Adrenal gland (tissue), 5 donors: ENCODE data around the gene MAPT.
"Not testable (repeated sequence)": the region's sequence is repeated elsewhere in the genome, so short reads cannot be mapped to it uniquely, and the experiment has no call there.

ENCODE experiments used
- CTCF ChIP-seq, 6 experiments: fragments of 450-650 bp in 4 of 6; fragments of 200-600 bp in 2 of 6; sonication (generic) in 1 of 6; IDR thresholded peaks; 1 replicate in 5 of 6; 2 replicates in 1 of 6; pipeline versions ENCODE4 v1.5.1 to v1.8.0; 2016 to 2021; ENCODE audit warnings: antibody characterized with exemption in 6 of 6, mild to moderate bottlenecking in 2 of 6, moderate library complexity in 1 of 6
- POLR2A ChIP-seq, 2 donors: fragments of 450-650 bp; IDR thresholded peaks; one replicate each; pipeline ENCODE4 v1.6.1; 2017; ENCODE audit warnings: antibody characterized with exemption in 2 of 2, mild to moderate bottlenecking in 2 of 2, moderate library complexity in 1 of 2
- donor health status: DM: no; HTN: no; CAD: no.

- not testable (repeated sequence) for TF ChIP-seq CTCF, POLR2A (IDR thresholded peaks at IDR 0.05)
Observed at GRCh38 chr17:46006082-46006481, 111.7 kb downstream of the MAPT start.
